Endothelial cell of umbilical vein (primary cell): ENCODE results near the gene PRIMPOL. TPM values are rescaled to one million over a fixed set of nuclear protein-coding genes. Genes with fewer than 3 reads are reported as not detected.

ENCODE experiments used
- BruUV-seq: library from RNA; stranded (reverse); fragments of 400-500 nt; replicated peaks from 2 replicates; lab custom pipeline; 2021; lab: Mats Ljungman, UMichigan
- CTCF ChIA-PET: fragments of 300-600, 350-600 bp; sonication (Branson Sonifier 250); formaldehyde crosslinking; loops from one replicate; lab custom pipeline; 2021; ENCODE audit warnings: antibody characterized with exemption, inconsistent platforms; lab: Charles Lee
- POLR2A ChIA-PET: fragments of 300-600, 350-600 bp; sonication (Branson Sonifier 250); formaldehyde crosslinking; loops from one replicate; lab custom pipeline; 2021; ENCODE audit warnings: antibody characterized with exemption, inconsistent platforms; lab: Charles Lee
- DNase-seq: peaks from one replicate; pipeline ENCODE4 v3.0.0-alpha.2; 2011; ENCODE audit warnings: low read depth, low spot score
- FAIRE-seq: peaks from 2 replicates; lab custom pipeline; 2011; peaks lifted over from hg19 to GRCh38; lab: Jason Lieb, UNC
- H2AFZ ChIP-seq: 2 replicates; pipeline ENCODE4 v1.6.0; 2012; ENCODE audit warnings: low read depth, low read length, control low read depth, inconsistent platforms
- H3K27ac ChIP-seq: 2 replicates; pipeline ENCODE4 v1.5.1; 2011; ENCODE audit warnings: low read depth, mild to moderate bottlenecking, control low read depth, low read length, moderate library complexity; ENCODE audit not compliant: insufficient read depth
- H3K27me3 ChIP-seq, 2 experiments: 2 replicates each; pipeline versions ENCODE4 v1.6.0 to v1.6.1; 2011; ENCODE audit warnings: low read length in 2 of 2, mixed read lengths in 1 of 2; ENCODE audit not compliant: control insufficient read depth in 2 of 2, insufficient read depth in 2 of 2
- H3K36me3 ChIP-seq, 2 experiments: 2 replicates in 1 of 2; 3 replicates in 1 of 2; pipeline ENCODE4 v1.5.1; 2011; ENCODE audit warnings: low read length in 2 of 2, mild to moderate bottlenecking in 1 of 2, moderate library complexity in 1 of 2; ENCODE audit not compliant: control insufficient read depth in 2 of 2, insufficient read depth in 2 of 2; ENCODE audit errors: extremely low read depth in 1 of 2
- H3K4me1 ChIP-seq: 3 replicates; pipeline ENCODE4 v1.5.1; 2011; ENCODE audit warnings: mild to moderate bottlenecking, low read length; ENCODE audit not compliant: control insufficient read depth, insufficient read depth; ENCODE audit errors: extremely low read depth
- H3K4me2 ChIP-seq: 2 replicates; pipeline ENCODE4 v1.6.1; 2011; ENCODE audit warnings: low read length, control low read depth, mixed read lengths; ENCODE audit not compliant: insufficient read depth
- H3K4me3 ChIP-seq, 3 experiments: fragments of 200-600 bp in 1 of 3; sonication (generic), shearing (Covaris generic) in 1 of 3; replicated peaks in 1 of 3; 2 replicates each; pipeline ENCODE4 v1.5.1; 2011 to 2016; ENCODE audit warnings: control low read depth in 3 of 3, low read length in 3 of 3, mild to moderate bottlenecking in 2 of 3, inconsistent platforms in 1 of 3, low read depth in 1 of 3, moderate library complexity in 1 of 3; ENCODE audit not compliant: insufficient read depth in 1 of 3
- H3K79me2 ChIP-seq: 2 replicates; pipeline ENCODE4 v1.6.0; 2012; ENCODE audit warnings: low read length, inconsistent platforms; ENCODE audit not compliant: control insufficient read depth, insufficient read depth
- H3K9ac ChIP-seq: replicated peaks from 2 replicates; pipeline ENCODE3; 2011; ENCODE audit warnings: low read length, control low read depth; ENCODE audit not compliant: insufficient read depth; ENCODE audit errors: extremely low read depth
- H3K9me1 ChIP-seq: replicated peaks from 3 replicates; pipeline ENCODE4 v1.6.0; 2011; ENCODE audit warnings: mild to moderate bottlenecking, low read length; ENCODE audit not compliant: control insufficient read depth, insufficient read depth; ENCODE audit errors: extremely low read depth
- H3K9me3 ChIP-seq: replicated peaks from 2 replicates; pipeline ENCODE4 v1.5.1; 2012; ENCODE audit warnings: low read length, inconsistent platforms; ENCODE audit not compliant: control insufficient read depth, insufficient read depth
- H4K20me1 ChIP-seq: replicated peaks from 2 replicates; pipeline ENCODE3; 2011; ENCODE audit warnings: mild to moderate bottlenecking, low read length; ENCODE audit not compliant: control insufficient read depth, insufficient read depth; ENCODE audit errors: extremely low read depth
- CTCF ChIP-seq, 2 donors: IDR thresholded peaks; 1 replicate in 1 of 2; 2 replicates in 1 of 2; pipeline ENCODE4 v1.5.1; 2011; ENCODE audit warnings: low read length in 2 of 2, mild to moderate bottlenecking in 2 of 2, moderate library complexity in 2 of 2, control low read depth in 1 of 2, inconsistent platforms in 1 of 2, low read depth in 1 of 2; ENCODE audit not compliant: insufficient read depth in 1 of 2; ENCODE audit errors: extremely low read depth in 1 of 2
- EZH2 ChIP-seq: IDR thresholded peaks from 2 replicates; pipeline ENCODE4 v1.6.1; 2012; ENCODE audit warnings: borderline replicate concordance, low read depth, mild to moderate bottlenecking, moderate library complexity, low read length, inconsistent platforms; ENCODE audit not compliant: severe bottlenecking
- FOS ChIP-seq: IDR thresholded peaks from 2 replicates; pipeline ENCODE4 v1.6.1; 2011; ENCODE audit warnings: mild to moderate bottlenecking, low read length, moderate library complexity, borderline replicate concordance; ENCODE audit not compliant: insufficient read depth
- GATA2 ChIP-seq: IDR thresholded peaks from 2 replicates; pipeline ENCODE4 v1.7.0; 2011; ENCODE audit warnings: low read depth, mild to moderate bottlenecking, moderate library complexity, mixed read lengths, low read length; ENCODE audit not compliant: insufficient read length, insufficient read depth
- JUN ChIP-seq: IDR thresholded peaks from 2 replicates; pipeline ENCODE4 v1.6.1; 2011; ENCODE audit warnings: borderline replicate concordance, low read depth; ENCODE audit not compliant: insufficient read length, insufficient read depth
- MAX ChIP-seq: IDR thresholded peaks from 2 replicates; pipeline ENCODE4 v1.6.1; 2011; ENCODE audit not compliant: insufficient read depth, insufficient read length
- MYC ChIP-seq: IDR thresholded peaks from one replicate; pipeline ENCODE4 v1.6.1; 2011; ENCODE audit warnings: mild to moderate bottlenecking, low read depth, low read length
- POLR2A ChIP-seq: IDR thresholded peaks from 2 replicates; pipeline ENCODE4 v1.6.1; 2012; ENCODE audit warnings: low read depth, mild to moderate bottlenecking, control low read depth, low read length
- POLR2AphosphoS5 ChIP-seq: IDR thresholded peaks from 2 replicates; pipeline ENCODE4 v1.6.1; 2012; ENCODE audit warnings: low read depth, mild to moderate bottlenecking, control low read depth, low read length, moderate library complexity; ENCODE audit not compliant: insufficient read depth
- dilution Hi-C: fragments of 300-500 bp; cut with MboI; formaldehyde crosslinking; loops from one replicate; pipeline ENCODE4 v1.15.0; 2019; ENCODE audit warnings: low sequenced_read_pairs; ENCODE audit not compliant: extremely low pct_ligation_motif_present
- intact Hi-C: fragments of 100-400 bp; cut with micrococcal nuclease; formaldehyde crosslinking; loops from one replicate; pipeline ENCODE4 v1.10.0; 2022
- polyA plus RNA-seq, 4 experiments: library from polyadenylated mRNA; depleted of rRNA in 3 of 4; stranded (reverse) in 3 of 4; unstranded in 1 of 4; fragments of >200 nt; gene quantifications; 2 replicates each; pipeline versions ENCODE4 v1.2.1 to v1.2.3, GENCODE V29; 2011 to 2012; ENCODE audit warnings: missing spikeins in 1 of 4
- total RNA-seq: library from RNA; stranded (reverse); gene quantifications from 2 replicates; pipeline ENCODE4 v1.2.3, GENCODE V29; 2021

Gene PRIMPOL
- total and polyA plus RNA-seq, 2 donors (not counting 3 experiments of a cell fraction or from before 2014, with no cell fraction given), result 5.9 to 11.1 TPM

DNA sequence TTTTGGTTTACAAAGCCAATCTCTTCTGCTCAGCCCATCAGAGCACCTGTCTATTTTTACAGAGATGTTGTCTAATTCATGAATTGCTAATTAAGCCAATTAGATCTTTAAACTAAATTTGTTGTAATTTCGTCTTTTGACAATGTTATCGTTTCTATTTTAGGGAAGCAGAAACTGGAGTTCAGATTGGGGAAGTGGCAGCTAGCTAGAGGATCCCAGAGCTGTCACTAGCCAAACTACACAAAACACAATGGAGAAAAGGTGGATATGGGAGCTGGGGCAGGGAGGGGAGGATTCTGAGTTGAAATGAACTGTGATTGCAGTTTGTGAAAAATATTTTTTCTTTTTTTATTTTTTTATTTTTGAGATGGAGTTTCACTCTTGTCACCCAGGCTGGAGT is 36.1 kb upstream of the PRIMPOL start:
- no TSS peak for BruUV-seq
- Histone ChIP-seq H4K20me1 (no peaks in the 10 kb centered on the region), H3K4me1 (no peaks in the 10 kb centered on the region), H3K27me3 (no peaks in the 10 kb centered on the region), H3K4me3 (no peak overlapping the region), H3K9me1 (no peaks in the 10 kb centered on the region), H3K9me3 (no peaks in the 10 kb centered on the region), H3K79me2 (no peaks in the 10 kb centered on the region), H3K9ac (no peak overlapping the region), H3K27ac (no peak overlapping the region), H2AFZ (no peak overlapping the region), H3K4me2 (no peak overlapping the region), H3K36me3 (no peaks in the 10 kb centered on the region)
- no peak for DNase-seq
- CTCF ChIA-PET, result no interaction called here
- TF ChIP-seq EZH2 (no peak), JUN (no peak), FOS (no peak), POLR2A (no peak), CTCF (IDR thresholded peaks at IDR 0.05; ENCODE audit: extremely low read depth in 1 of 2, insufficient read depth in 1 of 2, low read depth in 1 of 2, low read length in 2 of 2) (no peak), POLR2AphosphoS5 (no peak), MAX (no peak), MYC (no peak), GATA2 (no peak)
- POLR2A ChIA-PET, result no interaction called here
- intact Hi-C loops (no loop called here), dilution Hi-C loops (no loop called here)
- no peak for FAIRE-seq
